Measurements from ENCODE around the gene ABTB1.

- TF ChIP-seq CTCF (conservative IDR thresholded peaks at IDR 0.05; ENCODE audit: low read length): no peak
- TF ChIP-seq EZH2phosphoT487 (IDR thresholded peaks at IDR 0.05; ENCODE audit: borderline replicate concordance): no peak
Measured at GRCh38 chr3:127693336-127693843, 20.6 kb downstream of the ABTB1 start.
